GM12873 (cell line): ENCODE results near the gene SOD3.

Experiments used
- TF ChIP-seq, protein P1 (sequence below): IDR thresholded peaks from 2 replicates; pipeline ENCODE4 v1.5.1; 2012; ENCODE audit warnings: low read depth, mild to moderate bottlenecking, moderate library complexity, low read length, control low read depth; ENCODE audit not compliant: insufficient read depth; ENCODE audit errors: missing control alignments

The SOD3 gene

DNA sequence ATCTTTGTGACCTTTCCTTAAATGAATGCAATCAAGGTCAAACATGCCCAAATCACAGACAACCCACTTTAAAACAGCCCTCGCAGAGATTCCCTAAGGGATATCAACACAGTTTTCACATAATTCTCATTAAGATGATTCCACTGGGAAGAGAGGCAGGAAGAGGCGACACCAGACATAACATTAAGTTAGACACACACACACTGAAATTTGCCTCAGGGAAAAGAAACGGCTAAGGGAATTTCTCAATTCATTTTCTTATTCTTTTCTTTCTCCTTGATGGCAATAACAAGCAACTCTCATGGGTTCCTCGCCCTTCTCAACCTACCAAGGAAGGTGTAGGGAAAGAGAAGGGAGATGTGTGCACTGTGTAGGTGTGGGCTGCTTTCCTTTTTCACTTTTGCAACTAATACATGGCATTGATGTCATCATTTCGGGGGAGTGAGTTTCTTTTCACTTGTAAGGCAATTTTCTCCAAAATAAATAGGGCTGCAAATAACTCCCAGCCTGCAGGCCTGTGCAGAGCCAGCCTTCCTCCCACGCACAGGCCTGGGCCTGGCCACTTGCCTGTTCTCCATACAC lies 41.4 kb downstream of the SOD3 start:
- TF ChIP-seq, protein P1, sequence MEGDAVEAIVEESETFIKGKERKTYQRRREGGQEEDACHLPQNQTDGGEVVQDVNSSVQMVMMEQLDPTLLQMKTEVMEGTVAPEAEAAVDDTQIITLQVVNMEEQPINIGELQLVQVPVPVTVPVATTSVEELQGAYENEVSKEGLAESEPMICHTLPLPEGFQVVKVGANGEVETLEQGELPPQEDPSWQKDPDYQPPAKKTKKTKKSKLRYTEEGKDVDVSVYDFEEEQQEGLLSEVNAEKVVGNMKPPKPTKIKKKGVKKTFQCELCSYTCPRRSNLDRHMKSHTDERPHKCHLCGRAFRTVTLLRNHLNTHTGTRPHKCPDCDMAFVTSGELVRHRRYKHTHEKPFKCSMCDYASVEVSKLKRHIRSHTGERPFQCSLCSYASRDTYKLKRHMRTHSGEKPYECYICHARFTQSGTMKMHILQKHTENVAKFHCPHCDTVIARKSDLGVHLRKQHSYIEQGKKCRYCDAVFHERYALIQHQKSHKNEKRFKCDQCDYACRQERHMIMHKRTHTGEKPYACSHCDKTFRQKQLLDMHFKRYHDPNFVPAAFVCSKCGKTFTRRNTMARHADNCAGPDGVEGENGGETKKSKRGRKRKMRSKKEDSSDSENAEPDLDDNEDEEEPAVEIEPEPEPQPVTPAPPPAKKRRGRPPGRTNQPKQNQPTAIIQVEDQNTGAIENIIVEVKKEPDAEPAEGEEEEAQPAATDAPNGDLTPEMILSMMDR, result no peak

DNA sequence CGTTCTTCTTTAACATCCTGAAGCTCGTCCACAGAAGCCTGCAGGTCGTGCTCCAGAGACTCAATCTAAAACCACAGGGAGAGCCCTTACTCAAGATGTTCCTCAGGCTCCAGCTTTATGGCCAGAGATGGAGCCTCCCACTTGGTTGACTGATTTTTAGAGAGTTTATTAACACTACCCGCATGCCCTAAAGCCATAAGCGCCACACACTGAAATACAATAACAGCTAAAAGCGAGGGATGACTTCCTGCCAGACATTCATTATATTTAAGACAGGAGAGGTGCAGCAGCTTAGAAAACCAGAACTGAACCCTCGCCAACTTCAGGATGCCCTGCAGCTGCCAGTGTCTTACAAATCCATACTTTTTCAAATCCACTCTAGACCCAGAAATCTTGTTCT lies 42.0 kb downstream of the SOD3 start:
- TF ChIP-seq, protein P1, result no peak

DNA sequence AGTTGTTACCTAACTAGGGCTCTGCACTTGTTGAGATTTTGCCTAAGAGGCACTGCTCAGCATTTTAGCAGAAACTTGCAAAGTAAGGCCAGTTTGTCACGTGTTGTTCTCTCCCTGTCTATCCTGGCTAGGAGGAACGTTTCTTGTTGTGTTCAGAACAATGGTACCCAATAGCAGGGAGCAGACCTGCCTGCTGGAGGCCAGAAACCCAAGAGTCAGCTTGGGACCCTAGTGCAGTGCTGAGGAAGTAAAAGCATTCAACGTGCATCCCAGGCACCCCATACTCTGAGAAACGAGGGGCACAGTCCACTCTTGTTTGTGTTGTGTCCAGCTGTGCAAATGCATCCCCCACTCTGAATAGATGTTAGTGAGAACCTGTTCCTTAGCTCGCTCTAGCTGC lies 42.4 kb downstream of the SOD3 start:
- TF ChIP-seq, protein P1, result no peak

DNA sequence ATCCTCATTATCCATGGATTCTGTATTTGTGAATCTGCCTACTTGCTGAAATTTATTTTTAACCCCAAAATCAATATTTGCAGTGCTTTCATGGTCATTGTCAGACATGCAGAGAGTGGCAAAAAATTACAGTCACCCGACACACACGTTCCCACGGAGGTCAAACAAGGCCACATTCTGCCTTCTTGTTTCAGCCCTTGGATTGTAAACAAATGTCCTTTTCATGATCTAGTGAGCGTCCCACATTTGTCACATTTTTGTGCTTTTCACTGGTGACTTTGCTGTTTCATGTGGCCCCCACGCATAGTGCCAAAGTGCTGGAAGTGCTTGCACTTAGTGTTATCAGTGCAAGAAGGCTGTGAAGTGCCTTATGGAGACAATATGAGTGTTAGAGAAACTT lies 45.0 kb downstream of the SOD3 start:
- TF ChIP-seq, protein P1, result no peak

DNA sequence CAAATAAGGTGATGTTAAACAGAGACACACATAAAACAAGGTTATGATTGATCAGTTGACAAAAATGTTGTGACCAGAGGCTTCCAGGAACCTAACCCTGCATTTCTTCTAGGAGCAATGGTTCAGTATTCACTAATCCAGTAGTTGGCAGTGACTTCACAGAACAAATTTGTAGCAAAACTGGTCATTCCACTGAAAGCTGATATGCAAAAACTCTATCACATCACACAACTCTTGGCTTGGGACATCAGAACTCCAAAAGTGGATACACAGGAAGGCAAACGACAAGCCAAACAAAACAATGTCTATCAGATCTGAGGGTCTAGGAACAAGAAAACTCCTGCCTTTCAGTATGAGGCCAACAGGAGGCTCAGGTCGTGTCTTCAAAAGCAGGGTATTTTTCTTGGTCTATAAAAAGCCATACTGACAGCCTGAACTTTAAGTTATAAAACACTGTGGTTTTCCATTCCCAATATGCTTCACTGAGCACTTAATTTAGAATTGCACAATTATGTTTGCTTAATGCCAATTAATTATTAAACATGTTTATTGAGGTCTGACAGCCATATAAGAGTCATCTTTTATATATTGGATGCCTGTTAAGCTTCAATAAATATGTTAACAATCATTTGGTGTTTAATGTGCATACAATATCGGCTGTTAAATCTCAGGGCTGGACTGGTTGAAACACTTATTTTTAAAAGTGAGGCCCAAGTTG lies 45.6 kb downstream of the SOD3 start:
- TF ChIP-seq, protein P1, result no peak

DNA sequence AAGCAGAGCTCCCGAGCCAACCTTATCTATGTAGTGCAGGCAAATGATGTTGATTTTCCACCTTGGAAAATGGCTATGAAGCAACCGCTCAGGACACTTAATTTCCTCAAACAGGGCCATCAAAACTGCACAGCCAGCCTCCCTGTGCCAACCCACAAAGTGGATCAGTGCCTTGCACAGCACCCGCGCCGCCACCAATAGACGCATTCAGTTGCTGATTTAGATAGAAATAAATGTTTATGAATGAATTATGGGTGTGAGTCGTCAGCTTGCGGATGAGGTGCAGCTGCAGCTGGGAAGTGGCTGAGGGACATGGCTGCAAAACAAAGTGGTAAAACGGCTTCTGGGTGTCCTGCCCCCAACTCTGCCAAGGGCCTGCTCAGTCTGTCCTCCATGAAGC lies 47.0 kb downstream of the SOD3 start:
- TF ChIP-seq, protein P1, result no peak

DNA sequence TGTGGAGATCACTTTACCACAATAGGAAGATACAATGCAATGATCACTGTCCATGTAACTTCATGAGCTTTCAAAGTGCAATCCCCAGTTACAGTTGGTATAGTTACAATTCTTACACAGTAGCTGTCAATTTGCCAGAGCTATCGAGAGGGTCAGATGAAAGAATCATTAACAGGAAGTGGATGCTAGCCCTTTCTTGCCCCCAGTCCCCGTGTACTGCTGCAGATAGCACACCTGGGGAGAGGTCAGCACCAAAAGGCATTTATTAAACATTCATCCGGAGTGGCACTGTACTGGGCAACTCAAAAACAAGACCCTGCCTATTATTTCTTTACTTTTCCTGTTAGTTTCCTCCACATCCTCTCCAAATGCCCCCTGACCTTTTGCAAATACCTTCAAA lies 47.7 kb downstream of the SOD3 start:
- TF ChIP-seq, protein P1, result no peak
